HCEC 1CT (cell line): Measurements from ENCODE around the gene OR14C36.
"Not testable (repeated sequence)": the region's sequence is repeated elsewhere in the genome, so short reads cannot be mapped to it uniquely, and the experiment has no call there.

ENCODE experiments used
- DNase-seq: peaks from one replicate; pipeline ENCODE4 v3.0.0-alpha.2; 2017

OR14C36 gene, protein sequence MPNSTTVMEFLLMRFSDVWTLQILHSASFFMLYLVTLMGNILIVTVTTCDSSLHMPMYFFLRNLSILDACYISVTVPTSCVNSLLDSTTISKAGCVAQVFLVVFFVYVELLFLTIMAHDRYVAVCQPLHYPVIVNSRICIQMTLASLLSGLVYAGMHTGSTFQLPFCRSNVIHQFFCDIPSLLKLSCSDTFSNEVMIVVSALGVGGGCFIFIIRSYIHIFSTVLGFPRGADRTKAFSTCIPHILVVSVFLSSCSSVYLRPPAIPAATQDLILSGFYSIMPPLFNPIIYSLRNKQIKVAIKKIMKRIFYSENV

DNA sequence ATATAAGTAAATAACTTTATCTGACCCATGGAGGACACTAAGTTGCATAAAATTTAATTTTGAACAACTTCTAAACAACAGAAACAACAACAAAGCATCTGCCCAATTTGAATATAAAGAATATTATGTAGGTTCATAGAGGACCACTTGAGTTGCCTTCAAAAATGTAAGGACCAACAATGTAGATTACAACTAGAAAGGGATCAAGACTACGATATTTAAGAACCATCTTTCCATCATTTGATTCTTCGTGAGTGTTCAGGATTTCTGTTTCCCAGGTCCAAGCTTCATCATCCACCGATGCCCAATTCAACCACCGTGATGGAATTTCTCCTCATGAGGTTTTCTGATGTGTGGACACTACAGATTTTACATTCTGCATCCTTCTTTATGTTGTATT lies at the start of gene OR14C36:
Gene OR14C36, plus strand, starts transcription at position 301 of the 400 bp plus-strand sequence. Its CDS starts 0 bp downstream, at position 301.
- no peak for DNase-seq

DNA sequence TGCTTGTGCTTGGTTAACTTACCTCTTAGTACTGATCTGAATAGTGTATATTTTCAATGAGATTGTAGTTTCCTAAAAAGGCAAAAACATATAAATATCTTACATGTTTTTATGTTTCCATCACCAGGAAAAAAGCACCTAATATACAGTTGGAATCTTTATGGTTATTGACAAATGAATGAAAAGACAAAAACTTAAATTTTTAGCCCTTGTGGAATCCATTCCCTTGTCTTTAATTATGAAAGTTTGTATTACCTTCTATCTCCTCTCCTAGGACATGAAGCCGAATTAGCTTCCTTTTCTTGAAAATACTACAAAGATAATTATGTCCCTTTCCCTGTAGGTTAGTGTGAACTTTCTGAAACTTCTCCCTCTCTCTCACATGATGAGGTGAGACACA lies 45.3 kb upstream of the OR14C36 start, which contains the start of gene OR2T12:
Gene OR2T12, minus strand, starts transcription at position 101 of the 400 bp plus-strand sequence. CDS start 7,846 bp downstream, outside the sequence.
- no peak for DNase-seq

GRCh38 chr1:248305672-248306071 lies 42.9 kb upstream of the OR14C36 start:
- DNase-seq = not testable (repeated sequence)

GRCh38 chr1:248306103-248306502 lies 42.5 kb upstream of the OR14C36 start:
- no peak for DNase-seq

DNA sequence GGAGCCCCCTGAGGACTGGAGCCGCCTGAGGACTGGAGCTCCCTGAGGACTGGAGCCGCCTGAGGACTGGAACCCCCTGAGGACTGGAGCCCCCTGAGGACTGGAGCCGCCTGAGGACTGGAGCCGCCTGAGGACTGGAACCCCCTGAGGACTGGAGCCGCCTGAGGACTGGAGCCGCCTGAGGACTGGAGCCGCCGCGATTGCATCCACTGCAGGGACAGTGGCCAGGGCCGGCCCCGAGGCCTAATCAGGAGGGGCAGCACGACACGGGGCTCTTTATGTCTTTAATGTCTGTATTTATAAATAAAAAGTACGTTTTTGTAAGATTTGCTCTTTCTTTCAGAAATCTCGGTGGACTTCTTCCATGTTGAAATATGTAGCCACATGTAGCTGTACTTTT lies 41.8 kb upstream of the OR14C36 start:
- not testable (repeated sequence) for DNase-seq

- no peak for DNase-seq
Observed at GRCh38 chr1:248316796-248317195, 31.8 kb upstream of the OR14C36 start.

DNA sequence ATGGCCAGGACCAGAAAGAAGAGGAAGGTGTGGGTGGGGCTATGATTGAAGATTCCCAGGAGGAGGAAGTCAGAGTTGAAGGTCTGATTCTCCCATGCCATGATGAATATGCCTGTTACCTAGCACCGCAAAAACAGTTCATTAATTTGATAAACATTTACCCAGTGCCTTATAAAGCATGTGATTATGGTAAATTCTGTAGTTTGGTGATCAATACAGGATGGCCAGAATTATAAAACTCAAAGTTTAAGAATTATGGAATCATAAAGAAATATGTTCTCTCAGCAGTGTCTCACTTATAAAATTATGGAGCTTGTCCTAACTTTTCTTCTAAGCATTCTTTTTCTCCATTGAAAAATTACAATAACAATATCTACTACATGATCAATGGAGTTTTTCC lies 24.1 kb upstream of the OR14C36 start, which contains the start of gene OR2M7:
Gene OR2M7, minus strand, starts transcription at position 101 of the 400 bp plus-strand sequence. Its CDS starts 0 bp downstream, at position 101.
- DNase-seq = no peak

DNA sequence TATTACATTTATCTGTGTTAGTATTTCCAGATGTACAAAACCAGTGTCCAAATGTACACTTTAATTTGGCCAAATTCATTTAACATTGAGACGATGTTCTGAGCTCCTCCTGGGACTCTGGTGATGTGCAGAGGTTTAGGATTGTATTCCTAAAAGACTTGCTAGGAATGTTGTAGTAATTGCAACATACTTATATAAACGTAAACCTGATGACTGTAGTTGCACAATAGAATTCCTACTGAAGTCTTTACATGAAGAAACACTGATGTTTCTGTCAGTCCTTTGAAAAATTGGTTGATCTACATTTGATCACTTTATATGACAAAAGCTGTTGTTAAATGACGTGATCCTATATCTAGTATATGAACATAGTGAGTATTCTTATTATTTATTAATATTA lies 5.1 kb upstream of the OR14C36 start:
- no peak for DNase-seq

- no peak for DNase-seq
Observed at GRCh38 chr1:248359415-248359814, 10.8 kb downstream of the OR14C36 start.

- DNase-seq = no peak
Observed at GRCh38 chr1:248361121-248361715, 12.6 kb downstream of the OR14C36 start, which contains the start of gene OR2T4. Gene OR2T4, plus strand, starts transcription at chr1:248361665. Its CDS starts 0 bp downstream, at chr1:248361665.

DNA sequence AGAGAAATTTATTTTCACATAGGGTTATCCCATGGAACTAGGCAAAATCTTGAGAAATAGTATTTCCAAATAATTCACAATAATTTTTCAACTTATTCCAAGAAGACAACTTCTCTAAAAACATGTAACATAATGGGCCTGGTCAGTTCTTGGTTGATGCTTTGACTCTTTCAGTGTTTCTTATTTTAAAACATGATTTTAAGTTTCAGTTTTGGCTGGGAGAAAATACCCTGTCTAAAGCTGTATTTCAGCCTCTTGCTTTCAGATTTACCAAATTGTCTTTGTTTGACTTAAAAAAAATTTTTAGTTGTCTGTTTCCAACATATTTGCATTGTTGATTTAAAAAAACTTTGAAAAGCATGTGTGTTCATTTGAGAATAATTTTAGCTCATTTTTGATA lies 18.0 kb downstream of the OR14C36 start:
- no peak for DNase-seq

DNA sequence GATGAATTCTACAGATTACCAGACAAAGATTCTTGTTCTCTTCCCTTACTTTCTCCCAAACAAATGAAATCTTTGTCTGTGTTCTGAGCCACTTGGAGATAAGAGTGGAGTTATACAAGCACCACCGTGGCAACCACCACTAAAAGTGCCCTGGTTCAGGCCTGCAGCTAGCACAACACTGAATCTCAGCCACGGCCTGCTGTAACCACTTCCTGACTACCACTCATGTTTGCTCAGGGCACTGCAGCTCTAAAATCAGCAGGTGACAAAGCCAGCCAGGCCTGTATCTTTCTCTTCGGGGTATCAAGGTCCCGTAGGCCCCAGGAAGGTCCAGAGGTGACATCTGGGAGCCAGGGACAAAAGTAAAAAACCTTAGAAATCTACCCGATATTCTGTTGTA lies 23.8 kb downstream of the OR14C36 start:
- no peak for DNase-seq

GRCh38 chr1:248373761-248374160 lies 25.2 kb downstream of the OR14C36 start:
- no peak for DNase-seq

DNA sequence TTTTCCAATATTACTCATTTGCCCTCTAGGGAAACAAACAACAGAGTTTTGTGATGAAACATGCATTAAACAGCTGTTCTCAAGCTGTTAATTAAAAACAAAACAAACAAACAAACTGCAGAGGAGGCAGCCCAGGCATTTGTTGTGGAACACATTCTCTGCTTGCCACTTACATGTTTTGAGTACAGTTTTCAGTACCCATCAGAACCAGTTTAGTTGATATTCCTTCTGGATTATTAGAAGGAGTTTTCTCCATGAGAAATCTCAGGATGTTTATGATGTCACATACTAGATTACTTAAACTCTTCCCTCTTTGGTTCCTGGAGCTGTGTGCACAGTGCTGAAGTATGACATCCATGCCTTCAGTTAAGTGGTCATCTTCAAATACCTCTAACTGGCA lies 26.9 kb downstream of the OR14C36 start, which contains the start of gene OR2T6:
Gene OR2T6, plus strand, starts transcription at position 301 of the 400 bp plus-strand sequence. CDS start 11,863 bp downstream, outside the sequence.
- DNase-seq = no peak

- DNase-seq = no peak
Observed at GRCh38 chr1:248376916-248377315, 28.3 kb downstream of the OR14C36 start.

GRCh38 chr1:248380854-248381253 lies 32.3 kb downstream of the OR14C36 start:
- no peak for DNase-seq

DNA sequence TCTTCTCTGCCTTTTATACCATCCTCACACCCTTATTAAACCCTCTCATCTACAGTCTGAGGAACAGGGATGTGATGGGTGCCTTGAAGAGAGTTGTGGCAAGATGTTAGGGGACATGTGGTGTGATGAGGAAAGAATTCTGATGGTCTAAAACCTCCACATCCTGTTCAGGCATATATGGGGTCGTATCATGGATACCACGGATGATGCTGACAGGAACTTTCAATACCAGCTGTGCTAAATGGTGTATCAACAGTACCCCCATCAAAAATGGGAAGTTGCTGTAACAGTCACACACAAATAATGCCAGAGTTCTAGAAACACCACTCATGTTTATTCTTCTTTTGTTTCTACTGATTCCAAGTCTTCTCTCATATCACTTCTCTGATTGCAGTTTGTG lies 39.9 kb downstream of the OR14C36 start:
- DNase-seq = no peak

DNA sequence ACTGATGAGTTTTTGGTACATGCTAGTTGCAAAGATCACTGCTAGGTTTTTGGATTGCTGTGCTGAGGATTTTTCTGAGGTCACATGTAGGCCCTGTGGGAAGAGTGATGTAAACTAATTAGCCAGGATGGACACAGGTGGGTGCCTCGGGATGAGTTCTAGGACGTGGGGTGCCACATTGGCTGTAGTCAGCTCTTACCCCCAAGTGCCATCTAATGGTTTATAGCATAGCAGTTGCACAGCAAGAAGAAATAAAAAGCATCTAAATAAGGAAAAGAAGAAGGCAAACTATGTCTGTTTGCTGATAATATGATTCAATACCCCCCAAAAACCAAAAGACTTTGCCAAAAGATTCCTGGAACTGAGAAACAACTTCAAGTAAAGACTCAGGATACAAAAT lies 44.5 kb downstream of the OR14C36 start:
- DNase-seq = no peak
